Type B pancreatic cell (in vitro differentiated cells): Measurements from ENCODE around the gene GRIP1. TPM values are rescaled to one million over a fixed set of nuclear protein-coding genes. Genes with fewer than 3 reads are reported as not detected.
A peak's percentile ranks its signal among the peaks of the same experiment; 100 is the strongest.

Experiments used
- DNase-seq: peaks from one replicate; pipeline ENCODE4 v3.0.0; 2021; ENCODE audit warnings: mixed read lengths; ENCODE audit not compliant: unreplicated experiment; ENCODE audit errors: extremely low spot score
- H3K27ac Mint-ChIP-seq: 2 replicates; pipeline ENCODE4 v1.8.0; 2021; ENCODE audit warnings: mild to moderate bottlenecking, mixed read lengths
- H3K27me3 Mint-ChIP-seq: 2 replicates; pipeline ENCODE4 v1.8.0; 2021; ENCODE audit warnings: mixed read lengths
- H3K36me3 Mint-ChIP-seq: 2 replicates; pipeline ENCODE4 v1.8.0; 2021; ENCODE audit warnings: mixed read lengths
- H3K4me1 Mint-ChIP-seq: one replicate; pipeline ENCODE4 v1.8.0; 2021; ENCODE audit warnings: mixed read lengths; ENCODE audit not compliant: unreplicated experiment
- H3K4me3 Mint-ChIP-seq: 2 replicates; pipeline ENCODE4 v1.8.0; 2021; ENCODE audit warnings: mild to moderate bottlenecking, mixed read lengths
- H3K9me3 Mint-ChIP-seq: 2 replicates; pipeline ENCODE4 v1.8.0; 2021; ENCODE audit warnings: mixed read lengths
- CTCF ChIP-seq: fragments of 200-600 bp; sonication (generic); conservative IDR thresholded peaks from 2 replicates; pipeline ENCODE4 v1.5.0; 2021; ENCODE audit warnings: antibody characterized with exemption, mild to moderate bottlenecking
- total RNA-seq: library from RNA; stranded (reverse); gene quantifications from 2 replicates; pipeline ENCODE4 v1.2.1, GENCODE V29; 2021; ENCODE audit warnings: low replicate concordance

The GRIP1 gene
- total RNA-seq, 1 donor from 2014 or later: 29.0 TPM

GRCh38 chr12:66709457-66709773 is 30.5 kb upstream of the GRIP1 start:
- H3K27ac Mint-ChIP-seq: no peak overlapping the region
- DNase-seq: no peak
- no peak overlapping the region for H3K4me3 Mint-ChIP-seq
- H3K9me3 Mint-ChIP-seq: no peaks in the 10 kb centered on the region
- peaks cover 7% of the 10 kb centered on the region for H3K4me1 Mint-ChIP-seq
- TF ChIP-seq CTCF: no peak
- no peaks in the 10 kb centered on the region for H3K36me3 Mint-ChIP-seq
- no peaks in the 10 kb centered on the region for H3K27me3 Mint-ChIP-seq

GRCh38 chr12:66708704-66709456 is 30.0 kb upstream of the GRIP1 start:
- Mint-ChIP-seq H3K4me3 (no peak overlapping the region), H3K27ac (no peak overlapping the region), H3K36me3 (no peaks in the 10 kb centered on the region), H3K4me1 (peaks cover 7% of the 10 kb centered on the region), H3K27me3 (no peaks in the 10 kb centered on the region), H3K9me3 (no peaks in the 10 kb centered on the region)
- TF ChIP-seq CTCF: peak; percentile 79
- DNase-seq: no peak

GRCh38 chr12:66707002-66707697 is 28.3 kb upstream of the GRIP1 start:
- no peak for DNase-seq
- Mint-ChIP-seq H3K4me1 (peaks cover 7% of the 10 kb centered on the region), H3K27me3 (no peaks in the 10 kb centered on the region), H3K27ac (no peak overlapping the region), H3K4me3 (no peak overlapping the region), H3K36me3 (no peaks in the 10 kb centered on the region), H3K9me3 (no peaks in the 10 kb centered on the region)
- TF ChIP-seq CTCF: no peak

- no peak for TF ChIP-seq CTCF
- Mint-ChIP-seq H3K4me3 (no peak overlapping the region), H3K4me1 (no peaks in the 10 kb centered on the region), H3K27me3 (peaks cover 6% of the 10 kb centered on the region), H3K36me3 (no peaks in the 10 kb centered on the region), H3K27ac (no peak overlapping the region), H3K9me3 (no peaks in the 10 kb centered on the region)
- no peak for DNase-seq
Observed at GRCh38 chr12:66699738-66700482, 21.0 kb upstream of the GRIP1 start.

- Mint-ChIP-seq H3K4me1 (peaks cover 6% of the 10 kb centered on the region), H3K27ac (no peak overlapping the region), H3K27me3 (peaks cover 6% of the 10 kb centered on the region), H3K4me3 (no peak overlapping the region), H3K36me3 (no peaks in the 10 kb centered on the region), H3K9me3 (no peaks in the 10 kb centered on the region)
- no peak for DNase-seq
- no peak for TF ChIP-seq CTCF
Observed at GRCh38 chr12:66698558-66698957, 19.7 kb upstream of the GRIP1 start.
